ENCODE measurements around the gene UTP14A. TPM values are rescaled to one million over a fixed set of nuclear protein-coding genes. Genes with fewer than 3 reads are reported as not detected.

UTP14A gene
- total RNA-seq, 1 experiment from 2014 or later: 55.4 TPM

- Histone ChIP-seq H3K9me3 (ENCODE audit: insufficient read depth, low read depth) (no peaks in the 10 kb centered on the region), H3F3A (ENCODE audit: insufficient read depth, low read depth) (no peaks in the 10 kb centered on the region), H3K9me2 (ENCODE audit: insufficient read depth) (no peaks in the 10 kb centered on the region), H4K20me1 (ENCODE audit: insufficient read depth) (no peaks in the 10 kb centered on the region), H2AFZ (no peak overlapping the region), H3K36me3 (ENCODE audit: low read depth) (no peaks in the 10 kb centered on the region), H3K4me1 (replicated peaks; ENCODE audit: insufficient read depth) (no peaks in the 10 kb centered on the region; the same call in 1 of the 2 replicates), H3K27ac (no peak overlapping the region), H3K4me3 (no peak overlapping the region), H3K79me2 (ENCODE audit: low read depth) (no peaks in the 10 kb centered on the region), H3K4me2 (no peak overlapping the region), H3K27me3 (ENCODE audit: insufficient read depth, low read depth) (no peaks in the 10 kb centered on the region)
- BruUV-seq (replicated peaks): no TSS peak
- intact Hi-C loops (cut with micrococcal nuclease; ENCODE audit: unreplicated experiment): loop anchor here (10.0 kb wide), 1 partner anchor 145 kb away; no protein-coding TSS in a partner anchor
- no peak for DNase-seq
- ChIA-PET POLR2A (ENCODE audit: unreplicated experiment) (no interaction called here), CTCF (interaction anchor here (0.6 kb wide), 1 partner anchor 261 kb away, joined by 9 read pairs; no protein-coding TSS in a partner anchor)
- TF ChIP-seq EZH2 (IDR thresholded peaks at IDR 0.05; ENCODE audit: low read depth): no peak
These were observed 5.9 kb upstream of the UTP14A start for GRCh38 chrX:129900054-129900453.

GRCh38 chrX:129908636-129909035 lies 2.7 kb downstream of the UTP14A start:
- peaks cover 22% of the 10 kb centered on the region for H3K4me1 ChIP-seq (replicated peaks; ENCODE audit: insufficient read depth)
- H3K27me3 ChIP-seq (ENCODE audit: insufficient read depth, low read depth): no peaks in the 10 kb centered on the region
- TF ChIP-seq, protein P1, sequence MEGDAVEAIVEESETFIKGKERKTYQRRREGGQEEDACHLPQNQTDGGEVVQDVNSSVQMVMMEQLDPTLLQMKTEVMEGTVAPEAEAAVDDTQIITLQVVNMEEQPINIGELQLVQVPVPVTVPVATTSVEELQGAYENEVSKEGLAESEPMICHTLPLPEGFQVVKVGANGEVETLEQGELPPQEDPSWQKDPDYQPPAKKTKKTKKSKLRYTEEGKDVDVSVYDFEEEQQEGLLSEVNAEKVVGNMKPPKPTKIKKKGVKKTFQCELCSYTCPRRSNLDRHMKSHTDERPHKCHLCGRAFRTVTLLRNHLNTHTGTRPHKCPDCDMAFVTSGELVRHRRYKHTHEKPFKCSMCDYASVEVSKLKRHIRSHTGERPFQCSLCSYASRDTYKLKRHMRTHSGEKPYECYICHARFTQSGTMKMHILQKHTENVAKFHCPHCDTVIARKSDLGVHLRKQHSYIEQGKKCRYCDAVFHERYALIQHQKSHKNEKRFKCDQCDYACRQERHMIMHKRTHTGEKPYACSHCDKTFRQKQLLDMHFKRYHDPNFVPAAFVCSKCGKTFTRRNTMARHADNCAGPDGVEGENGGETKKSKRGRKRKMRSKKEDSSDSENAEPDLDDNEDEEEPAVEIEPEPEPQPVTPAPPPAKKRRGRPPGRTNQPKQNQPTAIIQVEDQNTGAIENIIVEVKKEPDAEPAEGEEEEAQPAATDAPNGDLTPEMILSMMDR (conservative IDR thresholded peaks at IDR 0.05): no peak
- no peak for TF ChIP-seq EZH2 (IDR thresholded peaks at IDR 0.05; ENCODE audit: low read depth)
- H3K9me3 ChIP-seq (ENCODE audit: insufficient read depth, low read depth): no peaks in the 10 kb centered on the region
- peak in 1 of 2 experiments; percentile 65 for DNase-seq
- CTCF ChIA-PET: no interaction called here
- peaks cover 28% of the 10 kb centered on the region for H3K79me2 ChIP-seq (ENCODE audit: low read depth)
- no peak overlapping the region for H2AFZ ChIP-seq
- H4K20me1 ChIP-seq (ENCODE audit: insufficient read depth): no peaks in the 10 kb centered on the region
- H3K4me2 ChIP-seq: no peak overlapping the region
- peaks cover 20% of the 10 kb centered on the region; the same call in 1 of the 2 replicates for H3F3A ChIP-seq (ENCODE audit: insufficient read depth, low read depth)
- H3K36me3 ChIP-seq (ENCODE audit: low read depth): peaks cover 53% of the 10 kb centered on the region
- H3K27ac ChIP-seq: no peak overlapping the region
- no TSS peak for BruUV-seq (replicated peaks)
- H3K9me2 ChIP-seq (ENCODE audit: insufficient read depth): no peaks in the 10 kb centered on the region
- intact Hi-C loops (cut with micrococcal nuclease; ENCODE audit: unreplicated experiment): loop anchor here (10.0 kb wide), 1 partner anchor 154 kb away; no protein-coding TSS in a partner anchor
- no peak overlapping the region for H3K4me3 ChIP-seq
- POLR2A ChIA-PET (ENCODE audit: unreplicated experiment): no interaction called here

- Histone ChIP-seq H2AFZ (no peak overlapping the region), H3F3A (ENCODE audit: insufficient read depth, low read depth) (peaks cover 61% of the 10 kb centered on the region), H3K9me2 (ENCODE audit: insufficient read depth) (no peaks in the 10 kb centered on the region), H3K4me2 (no peak overlapping the region), H3K79me2 (ENCODE audit: low read depth) (no peaks in the 10 kb centered on the region), H3K27me3 (ENCODE audit: insufficient read depth, low read depth) (no peaks in the 10 kb centered on the region), H3K36me3 (ENCODE audit: low read depth) (peaks cover 28% of the 10 kb centered on the region), H3K27ac (peak overlapping the region; percentile 27), H3K4me1 (replicated peaks; ENCODE audit: insufficient read depth) (peaks cover 10% of the 10 kb centered on the region), H3K4me3 (no peak overlapping the region), H3K9me3 (ENCODE audit: insufficient read depth, low read depth) (no peaks in the 10 kb centered on the region), H4K20me1 (ENCODE audit: insufficient read depth) (peaks cover 28% of the 10 kb centered on the region)
- intact Hi-C loops (cut with micrococcal nuclease; ENCODE audit: unreplicated experiment): loop anchor here (1.0 to 10.0 kb wide), 4 partner anchors 103 to 321 kb away; no protein-coding TSS in a partner anchor
- ChIA-PET CTCF (interaction anchor here (0.6 to 2.3 kb wide), 5 partner anchors 19 to 135 kb away, joined by 5 to 20 read pairs (median 8); partner anchors contain the start of gene UTP14A), POLR2A (ENCODE audit: unreplicated experiment) (interaction anchor here (0.6 kb wide), 2 partner anchors 32 to 68 kb away, joined by 3 to 4 read pairs; no protein-coding TSS in a partner anchor)
- TF ChIP-seq, protein P1 (conservative IDR thresholded peaks at IDR 0.05): peak; percentile 83
- TF ChIP-seq EZH2 (IDR thresholded peaks at IDR 0.05; ENCODE audit: low read depth): no peak
- no TSS peak for BruUV-seq (replicated peaks)
- peak; percentile 63 to 64 for DNase-seq
These were observed 19.5 kb downstream of the UTP14A start for GRCh38 chrX:129925305-129926092.

All from PC-9 (cell line).